ENCODE measurements around the gene IL2RA. TPM values are rescaled to one million over a fixed set of nuclear protein-coding genes. Genes with fewer than 3 reads are reported as not detected.

The IL2RA gene
- total and polyA plus RNA-seq, 10 of the 15 experiments (the other 5 are each of a cell fraction or from before 2014, with no cell fraction given): 2.2 to 6.0 (median 4.9) TPM

GRCh38 chr10:5976512-5977470, 85.4 kb downstream of the IL2RA start (continued):
- TF ChIP-seq BHLHE40 (IDR thresholded peaks at IDR 0.05; ENCODE audit: borderline replicate concordance in 1 of 2, low read depth in 2 of 2, low read length in 1 of 2) (peak; percentile 45 to 94; a peak in 3 of 4 replicates), PML (IDR thresholded peaks at IDR 0.05; ENCODE audit: low read length) (no peak), CEBPB (IDR thresholded peaks at IDR 0.05; ENCODE audit: borderline replicate concordance in 1 of 2, low read depth in 2 of 2, low read length in 2 of 2) (no peak), RELB (IDR thresholded peaks at IDR 0.05; ENCODE audit: low read depth) (no peak), NKRF (conservative IDR thresholded peaks at IDR 0.05) (0 out of 2 replicates have a peak, but pooled peaks have one; percentile 39), CBX3 (IDR thresholded peaks at IDR 0.05; ENCODE audit: borderline replicate concordance, low read depth) (no peak), FOXM1 (IDR thresholded peaks at IDR 0.05; ENCODE audit: low read depth, low read length) (no peak), EP300 (IDR thresholded peaks at IDR 0.05; ENCODE audit: borderline replicate concordance in 1 of 2, control insufficient read depth in 1 of 2, low read depth in 2 of 2, low read length in 2 of 2) (no peak), IRF3 (IDR thresholded peaks at IDR 0.05) (no peak), STAT3 (IDR thresholded peaks at IDR 0.05; ENCODE audit: low read depth, low read length) (no peak), GABPA (IDR thresholded peaks at IDR 0.05; ENCODE audit: low read depth) (no peak), NR2C1 (IDR thresholded peaks at IDR 0.05) (peak; percentile 33; the same call in 1 of the 2 replicates), CBX5 (IDR thresholded peaks at IDR 0.05; ENCODE audit: low read depth) (no peak), POU2F2 (IDR thresholded peaks at IDR 0.05; ENCODE audit: borderline replicate concordance, low read depth, low read length) (no peak), BCL11A (IDR thresholded peaks at IDR 0.05; ENCODE audit: low read depth, low read length) (no peak), YBX1 (IDR thresholded peaks at IDR 0.05) (no peak), CREM (IDR thresholded peaks at IDR 0.05; ENCODE audit: low read depth) (no peak), MEF2A (IDR thresholded peaks at IDR 0.05; ENCODE audit: insufficient read depth, low read depth, low read length) (no peak), ZSCAN29 (IDR thresholded peaks at IDR 0.05) (no peak), NR2F1 (conservative IDR thresholded peaks at IDR 0.05) (peak; percentile 68), ATF7 (IDR thresholded peaks at IDR 0.05; ENCODE audit: low read depth) (no peak), EED (IDR thresholded peaks at IDR 0.05; ENCODE audit: low read depth) (peak; percentile 61), ELK1 (IDR thresholded peaks at IDR 0.05; ENCODE audit: low read depth, low read length) (no peak), SIN3A (IDR thresholded peaks at IDR 0.05; ENCODE audit: low read depth, low read length) (no peak), MYC (IDR thresholded peaks at IDR 0.05; ENCODE audit: insufficient read depth, insufficient read length, insufficient replicate concordance, low read length, severe bottlenecking) (peak; percentile 60)
